ENCODE results near the gene RAB9B. TPM values are rescaled to one million over a fixed set of nuclear protein-coding genes. Genes with fewer than 3 reads are reported as not detected.
A peak's percentile ranks its signal among the peaks of the same experiment; 100 is the strongest.

RAB9B gene, protein sequence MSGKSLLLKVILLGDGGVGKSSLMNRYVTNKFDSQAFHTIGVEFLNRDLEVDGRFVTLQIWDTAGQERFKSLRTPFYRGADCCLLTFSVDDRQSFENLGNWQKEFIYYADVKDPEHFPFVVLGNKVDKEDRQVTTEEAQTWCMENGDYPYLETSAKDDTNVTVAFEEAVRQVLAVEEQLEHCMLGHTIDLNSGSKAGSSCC
- under 1 TPM; 0.24 to 0.30 (median 0.28) TPM for total RNA-seq

DNA sequence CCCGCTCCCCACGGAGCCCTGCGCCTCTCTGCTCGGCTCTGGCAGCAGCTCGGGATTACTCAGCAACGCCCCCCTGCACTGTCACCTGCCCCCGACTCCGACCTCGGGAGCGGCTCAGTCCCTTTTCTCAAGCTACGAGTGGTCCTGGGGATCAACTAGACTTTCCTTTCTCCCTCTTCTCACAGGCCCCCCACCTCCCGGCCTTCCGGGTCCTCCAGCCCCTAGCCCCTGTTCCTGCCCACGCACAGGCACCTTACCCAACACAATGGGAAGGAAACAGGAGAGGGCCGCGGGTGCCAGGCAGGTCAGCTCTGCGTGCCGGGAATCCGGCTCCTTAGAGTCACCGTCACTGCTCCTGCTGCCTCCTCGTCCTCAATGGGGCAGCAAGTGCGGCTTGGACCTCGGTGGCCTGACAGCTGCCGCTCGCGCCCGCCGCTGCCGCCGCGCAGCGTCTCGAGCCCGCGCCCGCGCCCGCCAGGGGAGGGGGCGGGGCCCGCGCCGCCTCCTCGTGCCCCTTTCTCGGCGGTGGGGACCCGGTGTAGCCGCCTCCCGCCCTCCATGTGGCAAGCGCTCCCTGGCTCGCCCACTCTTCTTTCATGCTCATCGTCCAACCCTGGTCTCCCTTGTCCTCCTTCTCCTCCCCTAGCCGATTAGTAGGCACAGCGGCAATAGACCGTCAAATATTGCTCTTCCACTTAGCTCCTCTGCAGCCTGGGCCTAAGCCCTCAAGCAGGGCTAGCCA, at the start of gene RAB9B:
TSS of gene RAB9B (minus strand) at position 455 of the 742 bp plus-strand sequence. CDS start 6,473 bp downstream, outside the sequence.
- peak; percentile 91 to 96 for ATAC-seq
- H3K27me3 Mint-ChIP-seq (ENCODE audit: low read depth) = peaks cover 2% of the 10 kb centered on the region
- peak; percentile 64 for DNase-seq
- peak within 1 kb of the TSS; percentile 82 for H3K4me3 Mint-ChIP-seq
- H3K4me1 Mint-ChIP-seq (ENCODE audit: low read depth) = peaks cover 6% of the 10 kb centered on the region
- no peaks in the 10 kb centered on the region for H3K9me3 Mint-ChIP-seq
- no peaks in the 10 kb centered on the region for H3K36me3 Mint-ChIP-seq (ENCODE audit: insufficient read depth)

DNA sequence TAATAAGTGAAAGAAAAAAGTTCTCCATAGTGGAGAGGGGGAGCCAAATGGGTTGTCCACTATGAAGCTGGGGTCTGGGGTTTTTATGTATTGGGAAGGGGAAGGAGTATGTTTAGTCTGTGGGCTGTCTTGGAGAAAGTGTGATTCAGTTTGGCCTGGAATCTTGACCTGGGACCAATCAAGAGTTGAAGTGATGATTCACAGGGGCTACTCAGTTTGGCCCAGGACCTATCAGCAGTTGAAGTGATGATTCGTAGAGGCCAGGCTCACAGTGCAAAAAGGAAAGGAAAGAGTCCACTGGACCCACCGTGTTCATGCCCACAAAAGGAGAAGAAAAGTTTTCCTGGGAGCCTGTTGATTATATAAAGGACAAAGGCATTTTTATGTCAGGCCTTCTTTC, 47.3 kb upstream of the RAB9B start:
- no peak for ATAC-seq
- Mint-ChIP-seq H3K4me3 (no peak overlapping the region), H3K36me3 (ENCODE audit: insufficient read depth) (no peaks in the 10 kb centered on the region), H3K9me3 (no peaks in the 10 kb centered on the region), H3K27me3 (ENCODE audit: low read depth) (no peaks in the 10 kb centered on the region), H3K4me1 (ENCODE audit: low read depth) (no peaks in the 10 kb centered on the region)
- DNase-seq = no peak

DNA sequence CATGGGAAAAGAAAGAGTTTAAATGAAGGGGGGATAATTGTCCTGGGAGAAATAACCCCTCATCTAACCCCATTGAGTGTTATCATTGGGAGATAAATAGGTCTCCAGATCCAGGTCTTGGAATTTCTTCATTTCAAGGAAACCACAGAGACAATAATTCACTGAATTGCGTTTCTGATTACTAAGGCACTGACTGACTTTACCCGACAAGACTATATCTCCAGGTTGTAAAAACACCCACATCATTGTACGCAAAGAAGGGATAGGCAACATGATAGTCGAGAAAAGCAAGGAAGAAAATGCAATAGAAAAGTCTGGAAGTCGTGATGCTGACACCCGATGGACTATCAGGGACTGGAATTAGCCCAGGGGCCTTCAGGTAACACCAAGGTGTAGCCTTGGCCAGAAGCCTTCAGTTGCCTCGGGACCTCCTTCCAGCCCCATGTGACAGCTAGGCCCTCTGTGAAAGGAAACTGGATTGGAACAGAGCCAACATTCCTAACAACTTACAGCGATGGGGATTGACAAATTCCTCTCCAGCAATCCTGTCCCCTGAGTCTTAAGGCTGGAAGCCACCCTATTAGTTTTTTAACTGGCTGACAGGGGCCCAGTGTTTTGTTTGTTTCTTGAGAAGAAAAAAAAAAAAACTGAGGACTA, 46.5 kb upstream of the RAB9B start:
- ATAC-seq (no peak), DNase-seq (no peak)
- no peaks in the 10 kb centered on the region for H3K36me3 Mint-ChIP-seq (ENCODE audit: insufficient read depth)
- H3K4me1 Mint-ChIP-seq (ENCODE audit: low read depth) = no peaks in the 10 kb centered on the region
- H3K9me3 Mint-ChIP-seq = no peaks in the 10 kb centered on the region
- H3K4me3 Mint-ChIP-seq = no peak overlapping the region
- H3K27me3 Mint-ChIP-seq (ENCODE audit: low read depth) = no peaks in the 10 kb centered on the region

DNA sequence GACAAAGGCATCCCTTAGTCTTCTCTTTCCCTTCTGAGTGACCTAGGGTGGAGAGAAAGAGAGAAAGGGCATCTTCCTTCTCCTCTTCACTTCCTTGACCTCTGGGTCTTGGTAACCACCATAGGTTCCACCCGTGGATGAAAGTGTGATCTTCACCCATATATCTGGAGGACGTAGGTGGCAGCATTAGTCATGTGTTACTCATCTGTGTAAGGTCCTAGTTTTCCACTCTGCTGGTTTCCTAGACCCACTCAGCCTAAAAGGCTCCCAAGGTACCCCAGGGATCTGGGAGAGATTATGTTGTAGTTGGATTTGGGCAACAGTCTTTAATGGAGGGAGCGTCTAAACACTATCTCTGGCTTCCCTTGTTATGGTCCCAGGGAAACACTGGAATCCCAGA, 45.5 kb upstream of the RAB9B start:
- H3K4me3 Mint-ChIP-seq = no peak overlapping the region
- no peaks in the 10 kb centered on the region for H3K36me3 Mint-ChIP-seq (ENCODE audit: insufficient read depth)
- no peaks in the 10 kb centered on the region for H3K4me1 Mint-ChIP-seq (ENCODE audit: low read depth)
- no peak for DNase-seq
- H3K9me3 Mint-ChIP-seq = no peaks in the 10 kb centered on the region
- no peaks in the 10 kb centered on the region for H3K27me3 Mint-ChIP-seq (ENCODE audit: low read depth)
- no peak for ATAC-seq

DNA sequence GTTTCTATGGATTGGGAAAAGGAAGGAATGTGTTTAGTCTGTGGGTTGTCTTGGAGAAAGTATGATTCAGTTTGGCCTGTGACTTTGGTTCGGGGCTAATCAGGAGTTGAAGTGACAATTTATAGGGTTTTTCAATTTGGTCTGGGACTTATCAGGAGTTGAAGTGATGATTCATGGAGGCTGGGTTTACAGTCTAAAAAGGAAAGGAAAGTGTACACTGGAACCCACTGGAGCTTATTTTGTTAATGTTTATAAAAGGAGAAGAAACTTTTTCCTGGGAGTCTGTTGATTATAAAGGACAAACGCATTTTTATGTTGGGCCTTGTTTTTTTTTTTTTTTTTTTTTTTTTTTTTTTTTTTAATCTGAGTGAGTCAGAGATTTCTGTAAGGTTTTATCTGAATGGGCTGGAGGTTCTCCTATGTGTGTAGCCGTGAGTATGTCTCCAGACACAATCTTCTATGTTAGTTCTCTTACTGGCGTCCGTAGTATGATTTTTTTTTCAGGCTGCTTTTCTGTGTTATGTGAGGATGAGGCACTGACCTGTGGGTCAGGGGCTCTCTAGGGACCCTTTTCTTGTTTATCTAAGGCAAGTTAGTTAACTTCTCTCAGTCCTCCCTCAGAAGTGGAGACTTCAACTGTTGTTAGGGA, 33.0 kb upstream of the RAB9B start:
- ATAC-seq (no peak), DNase-seq (no peak)
- Mint-ChIP-seq H3K9me3 (no peaks in the 10 kb centered on the region), H3K4me3 (no peak overlapping the region), H3K27me3 (ENCODE audit: low read depth) (no peaks in the 10 kb centered on the region), H3K36me3 (ENCODE audit: insufficient read depth) (no peaks in the 10 kb centered on the region), H3K4me1 (ENCODE audit: low read depth) (no peaks in the 10 kb centered on the region)

DNA sequence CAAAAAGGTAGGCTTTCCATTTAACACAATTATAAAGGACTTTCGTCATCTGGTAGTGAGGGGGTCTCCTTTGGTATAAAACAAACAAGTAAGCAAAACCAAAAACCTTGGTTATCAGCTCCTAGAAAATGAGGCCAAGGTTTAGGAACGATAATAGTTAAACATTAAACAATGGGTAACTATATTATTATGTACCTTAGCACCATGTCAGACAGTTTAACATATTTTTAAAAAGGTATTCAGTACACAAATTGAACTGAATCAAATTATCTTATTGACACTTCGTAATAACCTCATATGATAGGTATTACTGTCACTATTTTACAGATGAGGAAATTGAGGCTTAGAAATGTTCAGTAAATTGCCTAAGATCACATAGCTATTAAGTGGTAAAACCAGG, 32.1 kb upstream of the RAB9B start:
- no peak overlapping the region for H3K4me3 Mint-ChIP-seq
- H3K4me1 Mint-ChIP-seq (ENCODE audit: low read depth) = no peaks in the 10 kb centered on the region
- H3K27me3 Mint-ChIP-seq (ENCODE audit: low read depth) = no peaks in the 10 kb centered on the region
- no peak for DNase-seq
- no peaks in the 10 kb centered on the region for H3K36me3 Mint-ChIP-seq (ENCODE audit: insufficient read depth)
- no peak for ATAC-seq
- no peaks in the 10 kb centered on the region for H3K9me3 Mint-ChIP-seq

DNA sequence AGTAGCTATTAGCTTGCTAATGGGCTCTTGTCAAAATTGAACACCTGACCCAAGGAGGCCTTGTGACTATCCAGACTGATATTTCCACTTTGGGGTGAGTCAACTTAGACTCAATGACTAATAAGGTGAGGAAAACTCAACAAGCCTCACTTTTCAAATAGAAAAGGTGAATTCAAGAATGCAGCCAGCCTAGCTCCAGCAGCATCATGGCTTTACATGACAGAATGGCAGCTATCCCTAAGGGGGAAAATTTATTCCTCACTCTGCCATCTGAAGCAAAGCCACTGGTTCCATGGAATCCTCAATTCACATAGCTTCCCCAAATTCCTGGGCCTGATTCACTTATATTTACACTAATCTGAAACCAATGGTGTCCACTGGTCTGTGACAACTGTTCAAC, 29.1 kb upstream of the RAB9B start:
- ATAC-seq = no peak
- DNase-seq = no peak
- H3K27me3 Mint-ChIP-seq (ENCODE audit: low read depth) = no peaks in the 10 kb centered on the region

DNA sequence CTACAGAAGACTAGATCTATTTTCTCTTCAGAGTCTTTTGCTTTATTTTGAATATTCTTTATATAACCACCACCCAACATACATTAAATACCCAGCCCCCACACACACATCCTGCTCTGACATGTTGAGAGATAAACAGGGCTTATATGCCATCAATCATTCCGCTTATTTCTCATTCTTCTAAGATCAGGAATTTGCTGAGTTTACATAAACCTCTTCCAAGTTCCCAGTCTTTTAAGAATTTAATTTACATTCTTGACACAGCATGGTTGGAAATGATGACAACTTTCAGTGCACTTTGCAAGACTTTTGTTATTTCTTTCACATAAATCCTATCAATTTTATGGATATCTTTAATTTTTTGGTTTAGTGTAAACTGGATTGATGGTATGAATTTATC, 17.5 kb upstream of the RAB9B start:
- H3K4me3 Mint-ChIP-seq = no peak overlapping the region
- H3K36me3 Mint-ChIP-seq (ENCODE audit: insufficient read depth) = no peaks in the 10 kb centered on the region
- H3K4me1 Mint-ChIP-seq (ENCODE audit: low read depth) = no peaks in the 10 kb centered on the region
- DNase-seq = no peak
- no peak for ATAC-seq
- no peaks in the 10 kb centered on the region for H3K27me3 Mint-ChIP-seq (ENCODE audit: low read depth)
- H3K9me3 Mint-ChIP-seq = no peaks in the 10 kb centered on the region

More for the DNA sequence above, 29.1 kb upstream of the RAB9B start:
- Mint-ChIP-seq H3K4me3 (no peak overlapping the region), H3K4me1 (ENCODE audit: low read depth) (no peaks in the 10 kb centered on the region), H3K9me3 (no peaks in the 10 kb centered on the region), H3K36me3 (ENCODE audit: insufficient read depth) (no peaks in the 10 kb centered on the region)

DNA sequence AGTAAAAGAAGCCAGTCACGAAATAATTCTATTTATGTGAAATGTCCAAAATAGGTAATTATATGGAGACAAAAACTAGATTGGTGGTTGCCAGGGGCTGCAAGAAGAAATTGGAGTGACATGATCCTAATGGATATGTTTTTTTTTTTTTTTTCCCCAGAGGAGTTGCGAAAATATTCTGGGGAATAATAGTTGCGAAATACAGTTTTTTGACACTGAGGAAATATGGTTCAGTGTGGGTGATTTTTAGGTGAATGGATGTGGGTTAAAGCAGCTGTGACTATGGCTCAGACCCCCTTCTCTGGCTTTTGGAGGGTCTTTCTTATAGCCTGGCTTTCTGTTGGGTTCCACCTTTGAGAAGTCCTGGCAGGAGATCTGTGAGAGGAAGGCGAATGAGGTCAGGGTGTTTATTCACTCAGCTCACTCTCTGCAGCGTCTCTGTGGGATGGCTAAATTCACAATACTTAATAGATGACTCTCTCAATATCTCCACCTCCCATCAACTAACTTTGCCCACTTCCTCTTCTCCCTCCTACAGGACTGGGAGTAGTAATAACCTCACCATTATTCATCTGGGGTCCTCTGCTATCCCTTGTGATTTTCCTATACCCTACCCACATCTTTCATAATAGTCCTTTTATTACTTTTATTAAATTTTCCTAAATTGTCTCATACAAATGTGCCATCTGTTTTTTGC, 15.3 kb upstream of the RAB9B start:
- Mint-ChIP-seq H3K27me3 (ENCODE audit: low read depth) (no peaks in the 10 kb centered on the region), H3K9me3 (no peaks in the 10 kb centered on the region), H3K36me3 (ENCODE audit: insufficient read depth) (no peaks in the 10 kb centered on the region), H3K4me1 (ENCODE audit: low read depth) (no peaks in the 10 kb centered on the region), H3K4me3 (no peak overlapping the region)
- ATAC-seq (no peak), DNase-seq (no peak)

DNA sequence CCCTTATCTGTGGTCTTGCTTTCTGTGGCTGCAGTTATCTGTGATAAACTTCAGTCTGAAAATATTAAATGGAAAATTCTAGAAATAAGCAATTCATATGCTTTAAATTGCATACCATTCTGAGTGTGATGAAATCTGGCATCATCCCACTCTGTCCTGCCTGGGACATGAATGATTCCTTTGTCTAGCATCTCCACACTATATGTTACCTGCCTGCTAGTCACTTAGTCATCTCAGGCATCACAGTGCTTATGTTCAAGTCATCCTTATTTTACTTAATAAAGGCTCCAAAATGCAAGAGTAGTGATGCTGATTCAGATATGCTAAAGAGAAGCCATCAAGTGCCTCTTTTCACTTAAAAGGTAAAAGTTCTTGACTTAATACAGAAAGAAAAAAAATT, 14.3 kb upstream of the RAB9B start:
- H3K36me3 Mint-ChIP-seq (ENCODE audit: insufficient read depth) = no peaks in the 10 kb centered on the region
- no peaks in the 10 kb centered on the region for H3K27me3 Mint-ChIP-seq (ENCODE audit: low read depth)
- no peaks in the 10 kb centered on the region for H3K9me3 Mint-ChIP-seq
- H3K4me1 Mint-ChIP-seq (ENCODE audit: low read depth) = no peaks in the 10 kb centered on the region
- ATAC-seq (no peak), DNase-seq (no peak)
- H3K4me3 Mint-ChIP-seq = no peak overlapping the region

DNA sequence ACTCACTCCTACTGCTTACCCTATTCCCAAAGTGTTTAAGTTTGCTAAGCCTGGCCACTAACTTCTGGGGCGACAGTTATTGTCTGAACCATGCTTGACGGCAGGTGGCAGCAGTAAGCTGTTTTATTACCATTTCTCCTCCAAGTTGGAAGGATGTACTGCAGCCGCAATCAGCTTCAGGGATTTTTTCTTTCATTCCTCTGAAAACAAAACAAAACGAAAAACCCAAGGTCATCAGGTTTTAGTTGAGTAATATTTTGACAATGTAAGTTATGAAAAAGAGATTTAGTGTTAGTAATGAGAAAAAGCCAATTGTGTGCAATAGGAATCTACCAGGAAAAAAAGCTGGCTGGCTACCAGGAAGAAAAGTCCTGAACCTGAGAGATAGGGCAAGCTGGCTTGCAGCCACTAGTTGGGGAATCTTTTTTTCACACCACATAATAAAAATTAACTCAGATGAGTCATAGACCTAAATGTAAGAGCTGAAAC, 13.2 kb upstream of the RAB9B start:
- ATAC-seq (peak; percentile 53 to 56), DNase-seq (peak; percentile 38)
- Mint-ChIP-seq H3K36me3 (ENCODE audit: insufficient read depth) (no peaks in the 10 kb centered on the region), H3K4me1 (ENCODE audit: low read depth) (no peaks in the 10 kb centered on the region), H3K9me3 (no peaks in the 10 kb centered on the region), H3K27me3 (ENCODE audit: low read depth) (no peaks in the 10 kb centered on the region), H3K4me3 (no peak overlapping the region)

DNA sequence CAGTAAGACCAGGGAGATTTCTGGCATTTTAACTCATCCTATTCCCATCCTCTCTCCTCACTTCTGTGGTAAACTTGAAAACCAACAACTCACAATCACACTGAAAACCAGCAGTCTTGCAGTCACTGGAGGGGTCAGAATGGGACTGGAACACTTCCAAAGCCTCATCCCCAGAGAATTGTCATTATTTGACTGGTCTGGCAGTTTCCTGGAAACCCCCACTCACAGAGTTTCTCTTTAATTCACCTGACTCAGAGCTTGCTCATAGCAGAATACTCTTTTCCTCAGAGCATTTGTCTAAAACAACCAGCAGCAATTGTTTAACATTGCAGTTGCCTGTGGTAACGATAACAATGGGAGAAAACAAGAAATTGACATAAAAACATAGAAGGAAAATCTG, 7.3 kb upstream of the RAB9B start:
- Mint-ChIP-seq H3K4me1 (ENCODE audit: low read depth) (peaks cover 4% of the 10 kb centered on the region), H3K36me3 (ENCODE audit: insufficient read depth) (no peaks in the 10 kb centered on the region), H3K27me3 (ENCODE audit: low read depth) (no peaks in the 10 kb centered on the region), H3K4me3 (no peak overlapping the region), H3K9me3 (peaks cover 5% of the 10 kb centered on the region)
- no peak for DNase-seq
- ATAC-seq = peak; percentile 73 to 78

DNA sequence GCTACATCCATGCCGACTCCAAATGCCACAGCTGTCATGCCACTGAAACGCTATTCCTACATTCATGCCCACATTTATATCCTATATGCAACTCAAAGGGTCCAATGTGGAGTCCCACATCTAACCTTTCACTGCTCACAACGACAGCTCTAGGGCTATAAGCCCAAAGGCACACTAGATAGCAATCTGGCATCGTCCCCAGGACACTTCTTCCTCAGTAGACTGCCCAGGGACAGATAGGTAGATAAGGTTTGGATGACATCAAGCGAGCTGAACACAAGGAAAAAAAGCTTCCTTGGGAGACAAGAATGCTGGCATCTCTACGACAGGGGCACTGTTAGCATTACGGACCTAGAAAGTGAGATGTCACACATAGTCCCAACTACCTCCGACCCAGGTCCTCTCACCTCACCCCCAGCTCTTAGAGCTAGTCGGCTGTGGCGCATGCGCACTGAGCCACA, 685 bp downstream of the RAB9B start:
- no peaks in the 10 kb centered on the region for H3K36me3 Mint-ChIP-seq (ENCODE audit: insufficient read depth)
- peak overlapping the region; percentile 79 for H3K4me3 Mint-ChIP-seq
- no peak for DNase-seq
- peaks cover 2% of the 10 kb centered on the region for H3K27me3 Mint-ChIP-seq (ENCODE audit: low read depth)
- no peaks in the 10 kb centered on the region for H3K9me3 Mint-ChIP-seq
- no peak for ATAC-seq
- H3K4me1 Mint-ChIP-seq (ENCODE audit: low read depth) = peaks cover 6% of the 10 kb centered on the region

DNA sequence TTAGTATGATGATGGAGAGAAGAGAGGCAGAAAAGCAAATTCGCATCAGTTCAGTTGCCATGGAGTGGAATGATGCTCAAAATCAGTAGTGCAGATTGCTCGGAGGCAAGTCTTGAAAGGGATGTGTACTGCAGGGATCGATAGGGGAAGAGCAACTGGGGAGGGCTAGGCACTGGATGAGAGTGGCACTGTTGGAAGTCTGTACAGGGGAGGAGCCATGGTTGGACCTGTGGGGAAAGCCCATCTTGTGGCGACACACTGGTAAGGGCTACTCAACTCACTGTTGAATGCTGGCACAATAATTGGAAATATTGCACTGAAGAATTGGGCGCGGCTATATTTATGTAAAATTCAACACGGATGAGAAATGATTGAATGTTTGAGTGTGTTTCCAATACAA, 1.2 kb downstream of the RAB9B start:
- Mint-ChIP-seq H3K9me3 (no peaks in the 10 kb centered on the region), H3K4me1 (ENCODE audit: low read depth) (peaks cover 6% of the 10 kb centered on the region), H3K4me3 (no peak overlapping the region), H3K36me3 (ENCODE audit: insufficient read depth) (no peaks in the 10 kb centered on the region), H3K27me3 (ENCODE audit: low read depth) (peaks cover 2% of the 10 kb centered on the region)
- no peak for DNase-seq
- no peak for ATAC-seq

All from activated T-cell treated with anti-CD3 and anti-CD28 coated beads, Interleukin-2, amount 50 U/mL, for 4 hours (primary cell).